ENCODE data around the gene TALDO1. TPM values are rescaled to one million over a fixed set of nuclear protein-coding genes. Genes with fewer than 3 reads are reported as not detected.

Gene TALDO1
- total RNA-seq, 1 experiment from 2014 or later = 268 TPM

DNA sequence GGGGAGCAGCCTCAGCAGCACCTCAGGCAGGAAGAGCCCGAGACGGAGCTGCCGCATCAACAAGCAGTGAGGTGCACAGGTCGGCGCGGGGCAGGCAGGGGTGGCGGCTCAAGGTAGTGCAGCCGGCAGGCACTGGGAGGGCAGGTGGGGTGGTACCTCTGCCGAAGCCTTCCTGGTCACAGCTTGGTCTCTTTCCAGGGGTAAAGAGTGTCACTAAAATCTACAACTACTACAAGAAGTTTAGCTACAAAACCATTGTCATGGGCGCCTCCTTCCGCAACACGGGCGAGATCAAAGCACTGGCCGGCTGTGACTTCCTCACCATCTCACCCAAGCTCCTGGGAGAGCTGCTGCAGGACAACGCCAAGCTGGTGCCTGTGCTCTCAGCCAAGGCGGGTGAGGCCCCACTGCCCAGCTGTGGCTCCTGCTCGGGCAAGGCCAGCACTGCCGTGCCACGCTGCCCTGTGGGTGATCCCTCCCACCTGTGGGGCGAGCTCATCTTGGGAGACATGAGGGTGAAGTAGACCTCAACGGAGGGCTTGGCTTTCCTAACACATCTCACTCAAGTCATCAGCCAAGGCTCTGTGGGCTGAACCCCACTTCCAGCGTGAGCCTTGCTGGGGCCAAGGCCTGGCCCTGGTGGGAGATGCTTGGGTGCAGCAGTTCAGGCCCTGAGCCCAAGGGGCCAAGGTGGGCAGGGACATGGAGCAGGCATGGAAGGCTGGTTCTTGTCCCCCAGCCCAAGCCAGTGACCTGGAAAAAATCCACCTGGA lies 16.5 kb downstream of the TALDO1 start:
- no peak overlapping the region for H2AK5ac ChIP-seq (ENCODE audit: insufficient read length, low read length)
- H3K4me2 ChIP-seq (ENCODE audit: insufficient read depth, insufficient read length, low read length) = no peak overlapping the region
- no peaks in the 10 kb centered on the region for H3K9me3 Mint-ChIP-seq
- H2BK5ac ChIP-seq (ENCODE audit: insufficient read length, low read length) = no peak overlapping the region
- no peak overlapping the region for H3K18ac ChIP-seq (ENCODE audit: insufficient read length, low read depth, low read length)
- H3K27me3 Mint-ChIP-seq (ENCODE audit: low read depth) = no peaks in the 10 kb centered on the region
- H3K14ac ChIP-seq (ENCODE audit: insufficient read depth, low read length) = no peak overlapping the region
- peaks cover 30 to 75% (median 56%) of the 10 kb centered on the region in 3 experiments; a peak in 6 of 7 replicates for H3K36me3 Mint-ChIP-seq (ENCODE audit: insufficient read depth in 1 of 3, low read depth in 3 of 3)
- WGBS (ENCODE audit: extremely low coverage, insufficient read length, low lambda C conversion rate) = no CpG with 5 or more reads among the region's 22 CpGs
- no peak overlapping the region for H2BK15ac ChIP-seq (ENCODE audit: low read depth, low read length)
- no peaks in the 10 kb centered on the region for H3K79me1 ChIP-seq (ENCODE audit: insufficient read depth, low read depth, low read length, poor library complexity, severe bottlenecking)
- H4K5ac ChIP-seq (ENCODE audit: insufficient read length, low read depth, low read length) = no peak overlapping the region
- peak overlapping the region in 1 of 2 experiments; percentile 20; a peak in 1 of 5 replicates for H3K4me3 Mint-ChIP-seq
- H3K4ac ChIP-seq (ENCODE audit: low read depth, low read length) = no peak overlapping the region
- no peak overlapping the region for H3K56ac ChIP-seq (ENCODE audit: insufficient read length, low read depth, low read length)
- no peaks in the 10 kb centered on the region for H4K20me1 ChIP-seq (ENCODE audit: control insufficient read depth, insufficient read depth, insufficient read length)
- H3K23me2 ChIP-seq (ENCODE audit: insufficient read length, low read depth, low read length, poor library complexity, severe bottlenecking) = no peaks in the 10 kb centered on the region
- peaks cover 11 to 15% of the 10 kb centered on the region in 2 experiments for H3K4me1 Mint-ChIP-seq
- H3K27ac ChIP-seq (ENCODE audit: insufficient read length, low read depth, low read length) = no peak overlapping the region
- H3K9me3 ChIP-seq (ENCODE audit: control insufficient read depth, low read depth, low read length) = no peaks in the 10 kb centered on the region
- peak overlapping the region in 2 of 3 experiments; percentile 64 to 94; a peak in 3 of 7 replicates for H3K27ac Mint-ChIP-seq
- no peaks in the 10 kb centered on the region for H3K4me1 ChIP-seq (ENCODE audit: insufficient read depth, low read length)
- no peak overlapping the region for H3K23ac ChIP-seq (ENCODE audit: insufficient read length, low read depth, low read length)
- no peak overlapping the region for H3T11ph ChIP-seq (ENCODE audit: low read length)
- peak; percentile 70 for DNase-seq
- H4K8ac ChIP-seq (replicated peaks; ENCODE audit: insufficient read length, low read depth, low read length) = no peak overlapping the region
- no peaks in the 10 kb centered on the region for H3K27me3 ChIP-seq (ENCODE audit: insufficient read depth, low read length)
- no peaks in the 10 kb centered on the region for H3K79me2 ChIP-seq (ENCODE audit: insufficient read depth, low read length)
- no peak overlapping the region for H2BK20ac ChIP-seq (ENCODE audit: low read depth, low read length, poor library complexity, severe bottlenecking)
- H2BK12ac ChIP-seq (ENCODE audit: insufficient read length, low read depth, low read length) = no peak overlapping the region
- no peak overlapping the region for H3K9ac ChIP-seq (ENCODE audit: extremely low read depth, insufficient read length, low read length)
- no peak overlapping the region for H4K91ac ChIP-seq (ENCODE audit: insufficient read length, low read depth, low read length)
- H2AFZ ChIP-seq (ENCODE audit: low read length) = no peak overlapping the region
- no peak overlapping the region for H2BK120ac ChIP-seq (ENCODE audit: low read depth, low read length, poor library complexity, severe bottlenecking)
- TF ChIP-seq, protein P1, sequence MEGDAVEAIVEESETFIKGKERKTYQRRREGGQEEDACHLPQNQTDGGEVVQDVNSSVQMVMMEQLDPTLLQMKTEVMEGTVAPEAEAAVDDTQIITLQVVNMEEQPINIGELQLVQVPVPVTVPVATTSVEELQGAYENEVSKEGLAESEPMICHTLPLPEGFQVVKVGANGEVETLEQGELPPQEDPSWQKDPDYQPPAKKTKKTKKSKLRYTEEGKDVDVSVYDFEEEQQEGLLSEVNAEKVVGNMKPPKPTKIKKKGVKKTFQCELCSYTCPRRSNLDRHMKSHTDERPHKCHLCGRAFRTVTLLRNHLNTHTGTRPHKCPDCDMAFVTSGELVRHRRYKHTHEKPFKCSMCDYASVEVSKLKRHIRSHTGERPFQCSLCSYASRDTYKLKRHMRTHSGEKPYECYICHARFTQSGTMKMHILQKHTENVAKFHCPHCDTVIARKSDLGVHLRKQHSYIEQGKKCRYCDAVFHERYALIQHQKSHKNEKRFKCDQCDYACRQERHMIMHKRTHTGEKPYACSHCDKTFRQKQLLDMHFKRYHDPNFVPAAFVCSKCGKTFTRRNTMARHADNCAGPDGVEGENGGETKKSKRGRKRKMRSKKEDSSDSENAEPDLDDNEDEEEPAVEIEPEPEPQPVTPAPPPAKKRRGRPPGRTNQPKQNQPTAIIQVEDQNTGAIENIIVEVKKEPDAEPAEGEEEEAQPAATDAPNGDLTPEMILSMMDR (conservative IDR thresholded peaks at IDR 0.05) = no peak

Measured in H9 (cell line).